BLaER1 treated with 17β-estradiol and CSF1 and Interleukin-3, amounts not matched to agents 10 nM and 100 nM (cell line): ENCODE results near the gene DGCR6L.
"Not testable (repeated sequence)": the region's sequence is repeated elsewhere in the genome, so short reads cannot be mapped to it uniquely, and the experiment has no call there.

Source experiments
- H3K27ac ChIP-seq, 11 experiments: shearing (Covaris generic); formaldehyde crosslinking; 2 replicates each; pipeline ENCODE4 v1.8.1; 2022
- H3K27me3 ChIP-seq, 11 experiments: shearing (Covaris generic); formaldehyde crosslinking; 2 replicates each; pipeline ENCODE4 v1.8.1; 2022
- H3K36me3 ChIP-seq, 11 experiments: shearing (Covaris generic); formaldehyde crosslinking; 2 replicates each; pipeline ENCODE4 v1.8.1; 2022
- H3K4me1 ChIP-seq, 10 experiments: shearing (Covaris generic); formaldehyde crosslinking; 2 replicates each; pipeline ENCODE4 v1.8.1; 2022
- H3K4me2 ChIP-seq, 11 experiments: shearing (Covaris generic); formaldehyde crosslinking; 2 replicates each; pipeline ENCODE4 v1.8.1; 2022
- H3K4me3 ChIP-seq, 10 experiments: shearing (Covaris generic); formaldehyde crosslinking; 2 replicates each; pipeline ENCODE4 v1.8.1; 2022
- H3K9ac ChIP-seq, 11 experiments: shearing (Covaris generic); formaldehyde crosslinking; 2 replicates each; pipeline ENCODE4 v1.8.1; 2022
- H3K9me3 ChIP-seq, 11 experiments: shearing (Covaris generic); formaldehyde crosslinking; replicated peaks in 1 of 11; 2 replicates each; pipeline ENCODE4 v1.8.1; 2022
- H4K20me1 ChIP-seq, 11 experiments: shearing (Covaris generic); formaldehyde crosslinking; 2 replicates each; pipeline ENCODE4 v1.8.1; 2022
- Cebpa-rat ChIP-seq, 11 experiments: shearing (Covaris generic); IDR thresholded peaks; 2 replicates each; pipeline ENCODE4 v1.8.1; 2022

DGCR6L gene

DNA sequence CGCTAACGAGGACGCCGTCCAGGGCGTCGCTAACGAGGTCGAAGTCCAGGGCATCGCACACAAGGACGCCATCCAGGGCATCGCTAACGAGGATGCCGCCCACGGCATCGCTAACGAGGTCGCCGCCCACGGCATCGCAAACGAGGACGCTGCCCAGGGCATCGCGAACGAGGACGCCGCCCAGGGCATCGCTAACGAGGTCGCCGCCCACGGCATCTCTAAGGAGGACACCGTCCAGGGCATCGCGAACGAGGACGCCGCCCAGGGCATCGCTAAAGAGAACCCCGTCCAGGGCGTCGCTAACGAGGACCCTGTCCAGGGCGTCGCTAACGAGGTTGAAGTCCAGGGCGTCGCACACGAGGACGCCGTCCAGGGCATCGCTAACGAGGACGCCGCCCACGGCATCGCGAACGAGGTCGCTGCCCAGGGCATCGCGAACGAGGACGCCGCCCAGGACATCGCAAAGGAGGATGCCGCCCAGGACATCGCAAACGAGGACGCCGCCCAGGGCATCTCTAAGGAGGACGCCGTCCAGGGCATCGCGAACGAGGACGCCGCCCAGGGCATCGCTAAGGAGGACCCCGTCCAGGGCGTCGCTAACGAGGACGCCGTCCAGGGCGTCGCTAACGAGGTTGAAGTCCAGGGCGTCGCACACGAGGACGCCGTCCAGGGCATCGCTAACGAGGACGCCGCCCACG is 36.2 kb upstream of the DGCR6L start:
- not testable (repeated sequence) for H3K4me3 ChIP-seq, H3K27me3 ChIP-seq, H3K4me2 ChIP-seq, H4K20me1 ChIP-seq, H3K27ac ChIP-seq, H3K36me3 ChIP-seq, H3K9ac ChIP-seq, H3K4me1 ChIP-seq
- H3K9me3 ChIP-seq: peaks cover 0 to 67% (median 61%) of the 10 kb centered on the region in 11 experiments; a peak in 19 of 22 replicates

DNA sequence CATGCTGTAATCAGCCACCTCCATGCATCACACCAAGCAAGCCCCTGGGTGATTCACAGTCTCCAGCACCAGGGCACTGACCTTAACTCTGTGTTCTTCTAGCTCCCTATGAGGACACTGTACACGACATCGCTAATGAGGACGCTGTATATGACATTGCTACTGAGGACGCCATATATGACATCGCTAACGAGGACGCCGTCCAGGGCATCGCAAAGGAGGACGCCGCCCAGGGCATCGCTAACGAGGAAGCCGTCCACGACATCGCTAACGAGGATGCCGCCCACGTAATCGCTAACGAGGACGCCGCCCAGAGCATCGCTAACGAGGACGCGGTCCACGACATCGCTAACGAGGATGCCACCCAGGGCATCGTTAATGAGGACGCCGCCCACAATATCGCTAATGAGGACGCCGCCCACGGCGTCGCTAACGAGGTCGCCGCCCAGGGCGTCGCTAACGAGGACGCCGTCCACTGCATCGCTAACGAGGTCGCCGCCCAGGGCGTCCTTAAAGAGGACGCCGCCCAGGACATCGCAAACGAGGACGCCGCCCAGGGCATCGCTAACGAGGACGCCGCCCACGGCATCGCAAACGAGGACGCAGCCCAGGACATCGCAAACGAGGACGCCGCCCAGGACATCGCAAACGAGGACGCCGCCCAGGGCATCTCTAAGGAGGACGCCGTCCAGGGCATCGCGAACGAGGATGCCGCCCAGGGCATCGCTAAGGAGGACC is 34.5 kb upstream of the DGCR6L start:
- no peak overlapping the region for H3K27ac ChIP-seq
- no peaks in the 10 kb centered on the region for H4K20me1 ChIP-seq
- H3K36me3 ChIP-seq: no peaks in the 10 kb centered on the region; a peak in 1 of 22 replicates
- H3K4me2 ChIP-seq: no peak overlapping the region
- H3K4me3 ChIP-seq: no peak overlapping the region
- H3K9ac ChIP-seq: no peak overlapping the region
- peaks cover 0 to 6% (median 4%) of the 10 kb centered on the region in 10 experiments; a peak in 13 of 20 replicates for H3K4me1 ChIP-seq
- no peak for TF ChIP-seq Cebpa-rat (IDR thresholded peaks at IDR 0.05)
- H3K27me3 ChIP-seq: no peaks in the 10 kb centered on the region
- peaks cover 0 to 53% (median 50%) of the 10 kb centered on the region in 11 experiments; a peak in 19 of 22 replicates for H3K9me3 ChIP-seq

DNA sequence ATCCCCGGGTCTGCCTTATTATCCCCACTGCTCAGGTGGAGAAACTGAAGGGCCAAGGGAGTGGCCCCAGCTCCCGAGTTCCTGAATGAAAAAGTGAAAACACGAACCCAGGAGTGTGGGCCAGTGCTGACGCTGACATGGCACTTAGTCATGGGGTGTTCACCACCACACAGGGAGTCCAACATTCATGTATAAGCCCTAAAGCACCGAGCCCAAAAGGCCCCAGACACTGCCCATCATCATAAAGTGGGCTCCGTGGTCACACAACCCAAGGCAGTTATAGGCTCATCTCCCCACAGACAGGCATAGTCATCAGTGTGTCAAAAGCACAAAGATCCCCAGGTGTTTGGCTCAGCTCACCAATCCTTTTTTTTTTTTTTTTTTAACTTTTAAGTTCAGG is 32.7 kb upstream of the DGCR6L start:
- H4K20me1 ChIP-seq, H3K4me3 ChIP-seq, H3K4me1 ChIP-seq, H3K9ac ChIP-seq, H3K36me3 ChIP-seq, H3K27me3 ChIP-seq, H3K27ac ChIP-seq: not testable (repeated sequence)
- Histone ChIP-seq H3K4me2 (peak overlapping the region in 10 of 11 experiments; percentile 10 to 45 (median 39); a peak in 9 of 22 replicates), H3K9me3 (peaks cover 0 to 36% (median 34%) of the 10 kb centered on the region in 11 experiments; a peak in 19 of 22 replicates)

DNA sequence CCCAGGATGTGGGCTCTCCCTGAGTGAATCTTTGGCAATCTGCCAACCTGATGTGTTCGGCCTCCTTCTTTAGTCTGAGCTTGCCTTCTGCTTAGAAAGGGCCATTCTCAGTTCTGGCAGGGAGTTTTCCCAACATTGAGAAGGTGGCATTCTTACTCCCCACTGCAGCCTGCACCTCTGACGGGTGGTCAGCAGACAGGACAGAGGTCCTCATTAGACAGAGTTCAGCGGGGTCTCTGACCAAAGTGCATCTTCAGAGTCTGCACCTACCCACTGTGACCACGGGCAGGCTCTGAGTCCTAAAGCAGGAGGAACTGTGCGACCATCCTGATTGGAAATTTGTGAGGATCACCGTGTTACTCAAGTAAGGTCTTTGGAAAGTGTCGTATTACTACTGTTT is 26.7 kb upstream of the DGCR6L start:
- H3K27me3 ChIP-seq, H3K36me3 ChIP-seq, H3K4me2 ChIP-seq, H4K20me1 ChIP-seq, H3K4me3 ChIP-seq, H3K4me1 ChIP-seq, H3K27ac ChIP-seq, H3K9ac ChIP-seq, H3K9me3 ChIP-seq: not testable (repeated sequence)

DNA sequence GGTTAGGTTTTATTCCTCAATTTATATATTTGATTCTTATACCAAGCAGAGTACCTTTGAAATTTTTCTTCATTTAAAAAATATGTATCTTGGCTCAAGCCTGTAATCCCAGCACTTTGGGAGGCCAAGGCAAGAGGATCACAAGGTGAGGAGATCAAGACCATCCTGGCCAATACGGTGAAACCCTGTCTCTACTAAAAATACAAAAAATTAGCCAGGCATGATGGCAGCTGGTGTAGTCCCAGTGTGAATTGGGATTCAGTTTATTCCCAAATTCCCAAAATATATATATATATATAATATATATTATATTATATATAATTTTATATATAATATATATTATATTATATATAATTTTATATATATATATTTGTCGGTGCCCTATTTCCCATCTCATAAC is 18.4 kb upstream of the DGCR6L start:
- H3K36me3 ChIP-seq, H3K9ac ChIP-seq, H3K4me3 ChIP-seq, H3K4me1 ChIP-seq, H3K27me3 ChIP-seq, H4K20me1 ChIP-seq, H3K9me3 ChIP-seq, H3K4me2 ChIP-seq, H3K27ac ChIP-seq: not testable (repeated sequence)

DNA sequence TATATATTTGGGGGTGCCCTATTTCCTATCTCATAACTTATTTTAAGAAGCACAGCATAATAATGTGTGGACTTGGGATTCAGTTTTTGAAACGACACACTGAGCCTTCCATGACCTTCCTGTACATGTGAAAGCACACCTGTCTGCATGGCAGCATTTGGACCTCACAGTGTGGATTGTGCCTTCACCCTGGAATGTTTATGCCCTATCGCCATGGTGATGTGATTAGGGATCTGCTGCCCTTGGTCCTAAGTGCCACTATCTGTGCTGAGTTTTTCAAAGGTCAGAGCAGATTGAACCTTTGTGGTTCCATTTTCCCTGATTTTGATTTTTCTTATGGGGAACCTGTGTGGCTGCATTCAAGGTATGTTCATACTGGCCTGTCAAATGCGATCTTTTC is 17.9 kb upstream of the DGCR6L start:
- not testable (repeated sequence) for H4K20me1 ChIP-seq, H3K4me2 ChIP-seq, H3K4me1 ChIP-seq, H3K9ac ChIP-seq, H3K27ac ChIP-seq, H3K36me3 ChIP-seq, H3K27me3 ChIP-seq, H3K9me3 ChIP-seq, H3K4me3 ChIP-seq

DNA sequence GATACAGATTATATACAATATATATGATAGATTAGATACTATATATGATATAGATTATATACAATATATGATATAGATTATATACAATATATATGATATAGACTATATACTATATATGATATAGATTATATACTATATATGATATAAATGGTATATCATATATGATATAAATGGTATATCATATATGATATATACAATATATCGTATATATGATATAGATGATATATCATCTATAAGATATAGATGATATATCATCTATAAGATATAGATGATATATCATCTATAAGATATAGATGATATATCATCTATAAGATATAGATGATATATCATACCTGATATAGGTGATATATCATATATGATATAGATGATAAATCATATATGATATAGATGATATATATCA is 16.7 kb upstream of the DGCR6L start:
- H3K4me2 ChIP-seq, H3K36me3 ChIP-seq, H3K4me3 ChIP-seq, H4K20me1 ChIP-seq, H3K27me3 ChIP-seq, H3K27ac ChIP-seq, H3K9me3 ChIP-seq, H3K4me1 ChIP-seq, H3K9ac ChIP-seq: not testable (repeated sequence)

DNA sequence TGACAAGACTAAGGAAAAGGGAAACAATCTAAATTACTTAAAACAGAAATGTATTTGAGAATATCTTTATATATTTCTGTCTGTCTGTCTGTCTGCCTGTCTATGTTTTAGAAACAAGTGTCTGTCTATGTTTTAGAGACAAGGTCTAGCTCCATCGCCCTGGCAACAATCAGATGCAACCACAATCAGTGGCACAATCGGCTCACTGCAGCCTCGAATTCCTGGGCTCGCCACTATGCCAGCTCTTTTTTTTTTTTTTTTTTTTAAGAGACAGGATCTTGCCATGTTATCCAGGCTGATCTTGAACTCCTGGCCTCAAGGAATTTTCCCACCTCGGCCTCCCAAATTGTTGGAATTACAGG is 8.7 kb upstream of the DGCR6L start:
- H3K27ac ChIP-seq, H3K36me3 ChIP-seq, H3K27me3 ChIP-seq, H3K9ac ChIP-seq, H4K20me1 ChIP-seq, H3K9me3 ChIP-seq, H3K4me1 ChIP-seq, H3K4me3 ChIP-seq: not testable (repeated sequence)
- H3K4me2 ChIP-seq: peak overlapping the region in 6 of 11 experiments; percentile 18 to 44 (median 24); a peak in 4 of 22 replicates

DNA sequence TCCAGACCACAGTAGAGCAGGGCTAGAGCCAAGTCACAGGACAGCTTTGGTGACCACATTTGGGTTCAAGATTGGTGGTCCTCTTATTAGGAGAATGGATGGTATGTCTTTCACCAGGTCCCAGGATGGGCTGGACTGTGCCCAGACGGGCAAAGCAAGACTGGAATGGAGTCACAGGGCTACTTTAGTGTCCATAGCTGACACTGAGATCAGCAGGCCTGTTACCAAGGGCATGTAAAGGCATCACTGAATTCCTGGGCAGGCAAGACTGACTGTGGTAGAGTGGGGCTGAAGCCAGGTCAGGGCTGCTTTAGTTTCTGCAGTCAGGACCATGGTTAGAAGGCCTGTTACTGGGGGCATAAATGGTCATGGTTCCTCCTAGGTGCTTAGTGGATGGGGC is 6.1 kb upstream of the DGCR6L start:
- H4K20me1 ChIP-seq, H3K9ac ChIP-seq, H3K27me3 ChIP-seq, H3K4me2 ChIP-seq, H3K27ac ChIP-seq, H3K4me3 ChIP-seq, H3K36me3 ChIP-seq, H3K9me3 ChIP-seq: not testable (repeated sequence)
- H3K4me1 ChIP-seq: peaks cover 20 to 27% (median 22%) of the 10 kb centered on the region in 10 experiments

DNA sequence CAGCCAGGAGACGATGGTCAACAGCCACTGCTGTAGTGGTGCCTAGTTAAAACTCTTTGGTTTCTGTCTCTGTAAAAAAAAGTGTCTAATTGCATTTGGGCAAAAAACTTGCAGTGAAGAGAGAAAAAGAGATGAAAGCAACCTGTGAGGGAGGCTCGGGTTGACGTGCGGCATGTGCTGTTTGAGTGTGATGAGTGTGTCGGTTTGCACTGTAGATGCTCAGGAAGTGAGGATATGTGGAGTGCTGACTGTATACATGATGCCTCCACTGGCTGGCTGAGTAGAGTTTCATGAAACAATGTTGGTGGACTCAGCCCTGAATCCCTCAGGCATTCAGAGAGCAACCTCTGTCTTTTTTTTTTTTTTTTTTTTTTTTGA is 4.3 kb upstream of the DGCR6L start:
- peaks cover 0 to 5% (median 0%) of the 10 kb centered on the region in 11 experiments; a peak in 3 of 22 replicates for H3K9me3 ChIP-seq
- H3K9ac ChIP-seq: no peak overlapping the region
- no peak for TF ChIP-seq Cebpa-rat (IDR thresholded peaks at IDR 0.05)
- H3K27me3 ChIP-seq: no peaks in the 10 kb centered on the region
- H3K4me1 ChIP-seq: peaks cover 27 to 37% (median 30%) of the 10 kb centered on the region in 10 experiments
- H3K36me3 ChIP-seq: no peaks in the 10 kb centered on the region
- no peak overlapping the region for H3K27ac ChIP-seq
- H4K20me1 ChIP-seq: peaks cover 0 to 4% (median 0%) of the 10 kb centered on the region in 11 experiments; a peak in 4 of 22 replicates
- H3K4me2 ChIP-seq: no peak overlapping the region
- no peak overlapping the region for H3K4me3 ChIP-seq

DNA sequence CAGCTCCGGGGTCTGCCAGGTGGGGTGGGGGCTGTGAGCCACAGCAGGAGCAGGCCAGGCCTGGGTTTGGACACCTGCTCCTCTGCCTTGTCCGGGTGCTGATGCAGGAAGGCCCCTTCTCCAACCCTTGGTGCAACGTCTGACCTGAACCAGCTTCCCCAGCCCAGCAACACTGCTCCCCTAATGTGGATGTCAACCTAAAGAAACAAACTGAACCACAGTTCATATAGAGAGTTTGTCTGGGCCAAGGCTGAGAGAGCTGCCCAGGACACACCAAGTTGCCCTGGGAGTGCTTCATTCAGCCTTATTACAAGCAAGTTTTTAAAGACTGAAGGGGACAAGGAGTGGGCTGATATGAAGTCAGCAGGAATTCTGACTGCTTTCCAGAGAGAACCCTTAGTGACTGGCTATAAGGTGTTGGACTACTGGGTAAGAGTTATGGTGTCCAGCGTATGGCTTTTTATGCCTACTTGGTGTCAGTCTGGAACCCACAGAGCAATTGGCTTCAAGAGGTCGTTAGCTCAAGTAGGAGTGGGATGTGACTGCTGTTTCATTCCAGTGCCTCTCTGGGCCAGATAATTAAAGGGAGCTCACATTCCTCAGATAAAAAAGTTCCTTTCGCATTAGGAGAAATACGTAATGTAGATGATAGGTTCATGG is 1.8 kb upstream of the DGCR6L start:
- H3K36me3 ChIP-seq, H3K27me3 ChIP-seq, H3K9me3 ChIP-seq: not testable (repeated sequence)
- Histone ChIP-seq H4K20me1 (peaks cover 3 to 22% (median 7%) of the 10 kb centered on the region in 11 experiments; a peak in 14 of 22 replicates), H3K4me1 (peaks cover 51 to 58% (median 55%) of the 10 kb centered on the region in 10 experiments), H3K4me2 (peak overlapping the region; percentile 92 to 99 (median 98); a peak in 21 of 22 replicates), H3K9ac (peak overlapping the region in 3 of 11 experiments; percentile 89 to 94 (median 91); a peak in 1 of 22 replicates), H3K27ac (peak overlapping the region in 1 of 11 experiments; percentile 90; a peak in 1 of 22 replicates), H3K4me3 (peak overlapping the region in 2 of 10 experiments; percentile 91 to 96; a peak in 2 of 20 replicates)

DNA sequence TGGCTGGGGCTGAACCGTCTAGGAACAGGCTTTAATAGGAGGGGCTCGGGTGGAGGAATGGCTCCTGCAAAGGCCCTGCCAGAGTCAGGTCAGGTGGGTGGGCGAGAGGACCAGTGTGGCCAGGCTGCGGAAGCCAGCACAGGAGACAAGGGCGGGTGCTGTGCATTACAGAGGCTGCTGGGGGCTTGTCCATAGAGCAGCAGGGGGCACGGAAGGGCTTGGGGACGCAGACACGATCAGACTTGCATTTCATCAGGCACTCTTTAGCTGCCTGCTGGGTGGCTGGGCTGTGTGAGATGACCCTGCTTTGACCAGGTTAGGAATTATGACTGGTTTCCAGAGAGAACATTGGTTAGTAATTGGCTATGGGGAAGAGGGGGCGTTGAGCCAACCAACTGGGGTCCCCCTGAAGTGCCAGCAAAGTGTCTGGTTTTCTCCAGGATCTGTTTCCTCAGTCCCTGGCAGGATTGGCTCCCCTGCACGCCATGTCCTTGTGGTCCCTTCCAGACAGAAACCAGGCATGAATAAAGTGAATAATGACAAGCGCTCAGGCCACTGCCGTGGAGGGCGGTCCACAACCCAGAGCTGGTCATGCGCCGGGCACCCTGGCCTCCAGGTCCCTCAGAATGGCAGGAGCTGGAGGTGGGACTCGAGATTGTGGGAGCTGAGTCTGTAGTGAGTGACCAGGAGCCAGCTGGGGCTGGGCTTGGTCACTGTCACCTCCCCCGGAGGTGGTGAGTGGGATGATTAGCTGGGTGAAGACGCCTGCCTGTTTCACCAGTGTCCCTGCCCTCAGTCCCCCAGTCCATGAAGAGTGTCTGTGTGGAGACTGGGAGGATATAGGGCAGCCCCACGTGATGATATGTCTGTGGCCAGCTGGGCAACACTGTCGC is 1.0 kb upstream of the DGCR6L start:
- Histone ChIP-seq H3K4me2 (peak overlapping the region; percentile 92 to 99 (median 98)), H3K4me1 (peaks cover 57 to 66% (median 63%) of the 10 kb centered on the region in 10 experiments), H3K9ac (peak overlapping the region; percentile 85 to 96 (median 89)), H3K27ac (peak overlapping the region; percentile 76 to 91 (median 81)), H4K20me1 (peaks cover 8 to 29% (median 15%) of the 10 kb centered on the region in 11 experiments; a peak in 16 of 22 replicates), H3K4me3 (peak overlapping the region; percentile 86 to 97 (median 95))
- not testable (repeated sequence) for H3K36me3 ChIP-seq, H3K27me3 ChIP-seq, H3K9me3 ChIP-seq
